G401.6 (cell line): Measurements from ENCODE around the gene IER5.

Experiments used
- FAIRE-seq: peaks from 2 replicates; lab custom pipeline; 2012; peaks lifted over from hg19 to GRCh38; lab: Jason Lieb, UNC

Gene IER5

DNA sequence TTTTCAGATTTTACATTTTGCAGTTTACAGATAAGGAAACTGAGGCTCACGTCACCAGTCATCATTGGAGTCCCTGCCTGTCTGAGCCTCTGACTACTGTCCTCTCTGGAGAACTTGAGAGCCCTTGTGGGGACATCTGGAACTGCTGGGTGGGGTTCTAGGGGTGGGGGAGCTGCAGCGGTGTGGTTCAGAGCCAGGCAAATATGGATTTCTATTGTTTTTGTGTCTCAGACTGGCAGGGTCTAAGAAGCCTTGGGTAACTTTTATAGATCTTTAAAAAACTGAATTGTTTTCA lies 46.9 kb downstream of the IER5 start:
- FAIRE-seq, result no peak

DNA sequence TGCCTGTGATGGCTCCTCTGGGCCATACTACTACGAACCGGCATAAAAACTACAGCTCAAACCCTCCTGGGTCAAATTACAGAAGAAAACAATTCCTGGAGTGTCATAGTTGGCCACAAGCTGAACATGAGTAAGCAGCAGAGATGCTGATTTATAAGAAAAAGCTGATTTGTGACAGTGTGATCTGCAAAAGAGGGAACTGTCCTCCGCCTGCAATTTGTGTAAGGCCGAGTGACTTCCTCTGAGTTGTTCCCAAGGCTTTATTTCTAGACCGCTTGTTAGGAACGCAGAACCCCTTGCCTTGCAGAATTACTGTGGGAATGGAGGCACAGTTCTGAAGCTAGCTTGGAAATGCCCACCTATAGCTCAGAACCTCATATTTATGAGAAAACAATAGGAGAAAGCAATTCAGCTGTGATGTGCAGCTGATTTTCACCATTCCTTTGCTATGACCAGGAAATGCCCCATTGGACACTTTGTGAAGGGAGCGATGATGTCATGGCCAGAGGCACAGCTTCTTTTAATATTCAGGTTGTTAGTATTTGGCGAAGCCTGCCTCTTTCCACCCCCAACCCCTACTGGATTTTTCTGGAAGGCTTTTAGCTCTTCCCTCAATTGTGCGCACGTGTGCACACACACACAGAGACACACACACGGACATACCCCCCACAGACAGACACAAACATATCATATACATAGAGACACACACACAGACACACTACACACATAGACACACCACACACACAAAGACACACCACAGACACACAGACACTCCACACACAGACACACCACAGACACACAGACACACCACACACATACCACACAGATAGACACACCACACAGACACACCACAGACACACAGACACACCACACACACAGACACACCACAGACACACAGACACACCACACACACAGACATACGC lies 47.6 kb downstream of the IER5 start:
- FAIRE-seq, result peak; percentile 96

- FAIRE-seq, result no peak
These were observed 48.2 kb downstream of the IER5 start for GRCh38 chr1:181136738-181137122.

DNA sequence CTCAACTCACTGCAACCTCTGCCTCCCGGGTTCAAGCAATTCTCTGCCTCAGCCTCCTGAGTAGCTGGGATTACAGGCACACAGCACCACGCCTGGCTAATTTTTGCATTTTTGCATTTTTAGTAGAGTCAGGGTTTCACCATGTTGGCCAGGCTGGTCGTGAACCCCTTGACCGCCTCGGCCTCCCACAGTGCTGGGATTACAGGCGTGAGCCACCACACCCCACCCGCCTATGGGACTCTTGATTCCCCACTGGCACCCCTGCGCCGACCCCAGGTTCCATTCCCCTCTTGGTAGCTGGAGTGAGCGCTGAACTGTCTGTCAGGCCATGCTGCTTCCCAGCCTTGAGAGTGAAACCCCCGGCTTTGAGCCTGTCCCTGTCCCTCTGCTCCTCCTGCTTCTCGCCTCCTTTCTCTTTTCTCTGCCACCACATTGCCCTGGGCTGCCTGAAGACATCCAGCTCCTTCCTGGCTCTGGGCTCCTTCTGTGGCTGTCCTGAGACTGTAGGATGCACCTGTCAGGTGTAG lies 48.8 kb downstream of the IER5 start:
- no peak for FAIRE-seq

- FAIRE-seq, result no peak
These were observed 51.1 kb downstream of the IER5 start for GRCh38 chr1:181139631-181140061.

DNA sequence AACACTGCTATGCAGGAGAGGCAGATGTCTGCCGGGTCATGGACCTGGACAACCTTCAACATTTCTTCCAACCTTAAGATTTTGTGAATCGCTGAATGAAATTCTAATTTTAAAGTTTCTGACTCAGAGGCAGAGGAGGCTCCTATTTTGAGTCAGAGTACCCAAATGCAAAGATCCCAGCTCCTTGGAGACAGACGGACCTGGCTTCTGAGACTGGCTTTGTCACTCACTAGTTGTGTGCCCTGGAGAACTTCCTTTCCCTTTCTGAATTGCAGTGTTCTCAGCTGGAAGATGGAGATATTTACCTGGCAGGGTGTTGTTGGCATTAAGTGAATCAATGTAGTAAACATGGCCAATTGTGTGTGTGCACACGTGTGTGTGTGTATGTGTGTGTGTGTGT lies 51.9 kb downstream of the IER5 start:
- no peak for FAIRE-seq

DNA sequence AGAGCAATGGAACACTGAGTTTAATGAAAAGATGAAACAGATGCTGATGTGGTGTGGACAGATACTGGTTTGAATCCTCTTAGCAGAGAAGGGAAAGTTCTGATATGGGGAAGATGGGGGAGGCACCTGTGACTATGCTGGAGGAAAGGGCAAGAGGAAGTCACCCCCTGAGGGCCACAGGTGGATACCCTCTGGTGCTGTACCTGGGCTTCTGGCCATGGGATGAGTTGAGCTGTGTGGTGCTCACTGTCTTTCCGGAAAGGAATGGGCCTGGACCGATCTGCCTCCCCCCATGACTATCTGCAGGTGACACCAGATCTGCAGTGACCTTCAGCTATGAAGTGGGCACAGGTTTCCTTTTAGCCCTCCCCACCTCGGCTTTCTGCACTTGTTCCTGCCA lies 52.4 kb downstream of the IER5 start:
- FAIRE-seq, result no peak

DNA sequence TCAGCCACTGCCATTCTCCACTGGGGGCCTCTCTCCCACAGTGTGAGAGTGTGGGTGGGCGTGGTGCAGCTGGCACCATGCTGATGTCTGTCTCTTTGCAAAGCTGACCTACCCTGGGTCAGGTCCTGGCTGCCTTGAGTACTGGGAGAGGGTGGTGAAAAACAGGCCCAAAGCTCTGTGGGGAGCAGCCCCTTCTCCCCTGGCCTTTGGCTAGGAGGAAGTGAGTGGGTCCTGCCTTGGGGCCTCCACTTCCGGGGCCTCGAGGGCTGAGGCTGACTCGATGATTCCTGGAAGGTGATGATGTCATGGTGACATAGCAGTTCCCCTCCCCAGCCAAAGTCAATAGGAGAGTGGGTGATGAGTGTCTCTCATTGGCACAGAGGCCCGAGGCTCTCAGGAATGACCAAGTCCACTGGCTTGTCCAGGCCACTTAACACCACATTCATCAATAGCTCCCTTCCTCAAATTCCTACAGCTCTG lies 53.0 kb downstream of the IER5 start:
- FAIRE-seq, result no peak
